Skin of body (tissue), 2 donors: ENCODE data around the gene ASAP3. TPM values are rescaled to one million over a fixed set of nuclear protein-coding genes. Genes with fewer than 3 reads are reported as not detected.
A peak's percentile ranks its signal among the peaks of the same experiment; 100 is the strongest.
"Not testable (repeated sequence)": the region's sequence is repeated elsewhere in the genome, so short reads cannot be mapped to it uniquely, and the experiment has no call there.

Experiments used
- DNase-seq: peaks from one replicate; lab custom pipeline; 2025; lab: John Stamatoyannopoulos, UW
- total RNA-seq: library from RNA; depleted of rRNA; stranded (reverse); fragments of >200 nt; gene quantifications from one replicate; pipeline ENCODE4 v1.2.3, GENCODE V29; 2014

ASAP3 gene
- total RNA-seq, 1 donor from 2014 or later: 46.0 TPM

GRCh38 chr1:23515905-23516304 is 31.9 kb upstream of the ASAP3 start:
- DNase-seq: no peak

- no peak for DNase-seq
Measured at GRCh38 chr1:23514111-23514679, 30.2 kb upstream of the ASAP3 start.

- DNase-seq: no peak
Measured at GRCh38 chr1:23509896-23510295, 25.9 kb upstream of the ASAP3 start.

GRCh38 chr1:23506376-23507107 is 22.6 kb upstream of the ASAP3 start:
- DNase-seq: no peak

- DNase-seq: no peak
Measured at GRCh38 chr1:23505851-23506250, 21.9 kb upstream of the ASAP3 start.

- DNase-seq: not testable (repeated sequence)
Measured at GRCh38 chr1:23504156-23504555, 20.2 kb upstream of the ASAP3 start.

GRCh38 chr1:23502951-23503350 is 19.0 kb upstream of the ASAP3 start:
- no peak for DNase-seq

- no peak for DNase-seq
Measured at GRCh38 chr1:23500466-23500865, 16.5 kb upstream of the ASAP3 start.

GRCh38 chr1:23497777-23498439 is 13.9 kb upstream of the ASAP3 start:
- DNase-seq: no peak

GRCh38 chr1:23496490-23497181 is 12.7 kb upstream of the ASAP3 start:
- DNase-seq: no peak

GRCh38 chr1:23494836-23495235 is 10.9 kb upstream of the ASAP3 start:
- DNase-seq: not testable (repeated sequence)

GRCh38 chr1:23492776-23493175 is 8.8 kb upstream of the ASAP3 start:
- not testable (repeated sequence) for DNase-seq

- no peak for DNase-seq
Measured at GRCh38 chr1:23492132-23492720, 8.2 kb upstream of the ASAP3 start.

GRCh38 chr1:23489842-23490241 is 5.9 kb upstream of the ASAP3 start:
- DNase-seq: no peak

GRCh38 chr1:23485002-23485332 is 988 bp upstream of the ASAP3 start:
- DNase-seq: no peak

- peak; percentile 97 for DNase-seq
Measured at GRCh38 chr1:23484253-23485001, 448 bp upstream of the ASAP3 start.

- no peak for DNase-seq
Measured at GRCh38 chr1:23481904-23482303, 2.1 kb downstream of the ASAP3 start.

GRCh38 chr1:23481026-23481597 is 2.9 kb downstream of the ASAP3 start:
- no peak for DNase-seq

- DNase-seq: no peak
Measured at GRCh38 chr1:23480187-23481025, 3.6 kb downstream of the ASAP3 start.

- DNase-seq: no peak
Measured at GRCh38 chr1:23479666-23479941, 4.4 kb downstream of the ASAP3 start.
